Retinal pigment epithelial cell (primary cell): Measurements from ENCODE around the gene C9orf72.

Source experiments
- DNase-seq: peaks from one replicate; pipeline ENCODE4 v3.0.0-alpha.2; 2010; ENCODE audit warnings: low read depth
- H3K4me3 ChIP-seq: 2 replicates; pipeline ENCODE4 v1.5.1; 2011; ENCODE audit warnings: mild to moderate bottlenecking, low read length, control low read depth, moderate library complexity
- TF ChIP-seq, protein P1 (sequence below): conservative IDR thresholded peaks from 2 replicates; pipeline ENCODE4 v1.5.1; 2011; ENCODE audit warnings: low read depth, low read length, control low read depth, inconsistent platforms

Gene C9orf72

DNA sequence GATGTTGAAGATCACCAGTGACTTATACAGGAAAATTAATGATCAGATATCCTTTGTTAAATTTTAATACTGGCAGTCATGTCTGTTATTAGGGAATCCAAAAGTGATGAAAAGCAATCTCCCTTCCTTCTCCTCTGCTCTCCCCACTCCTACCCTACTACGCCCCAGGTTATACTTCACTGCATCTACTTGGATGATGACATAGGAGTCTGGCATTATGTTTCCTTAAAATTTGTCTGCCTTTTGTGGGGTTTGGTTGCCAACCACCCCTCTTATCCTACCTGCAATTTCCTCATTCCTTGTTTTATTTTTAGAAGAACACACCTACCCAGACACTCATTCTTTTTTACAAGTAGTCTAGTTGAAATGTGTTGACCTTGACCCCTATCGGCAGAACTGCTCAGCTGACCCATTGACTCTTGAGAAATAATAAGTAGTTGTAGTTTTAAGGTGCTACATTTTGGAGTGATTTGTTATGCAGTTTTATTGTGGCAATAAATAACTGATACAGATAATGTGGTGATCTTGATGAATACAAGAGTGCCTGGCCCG, 38.5 kb downstream of the C9orf72 start:
- no peak for DNase-seq
- no peak overlapping the region for H3K4me3 ChIP-seq
- TF ChIP-seq, protein P1, sequence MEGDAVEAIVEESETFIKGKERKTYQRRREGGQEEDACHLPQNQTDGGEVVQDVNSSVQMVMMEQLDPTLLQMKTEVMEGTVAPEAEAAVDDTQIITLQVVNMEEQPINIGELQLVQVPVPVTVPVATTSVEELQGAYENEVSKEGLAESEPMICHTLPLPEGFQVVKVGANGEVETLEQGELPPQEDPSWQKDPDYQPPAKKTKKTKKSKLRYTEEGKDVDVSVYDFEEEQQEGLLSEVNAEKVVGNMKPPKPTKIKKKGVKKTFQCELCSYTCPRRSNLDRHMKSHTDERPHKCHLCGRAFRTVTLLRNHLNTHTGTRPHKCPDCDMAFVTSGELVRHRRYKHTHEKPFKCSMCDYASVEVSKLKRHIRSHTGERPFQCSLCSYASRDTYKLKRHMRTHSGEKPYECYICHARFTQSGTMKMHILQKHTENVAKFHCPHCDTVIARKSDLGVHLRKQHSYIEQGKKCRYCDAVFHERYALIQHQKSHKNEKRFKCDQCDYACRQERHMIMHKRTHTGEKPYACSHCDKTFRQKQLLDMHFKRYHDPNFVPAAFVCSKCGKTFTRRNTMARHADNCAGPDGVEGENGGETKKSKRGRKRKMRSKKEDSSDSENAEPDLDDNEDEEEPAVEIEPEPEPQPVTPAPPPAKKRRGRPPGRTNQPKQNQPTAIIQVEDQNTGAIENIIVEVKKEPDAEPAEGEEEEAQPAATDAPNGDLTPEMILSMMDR: no peak

DNA sequence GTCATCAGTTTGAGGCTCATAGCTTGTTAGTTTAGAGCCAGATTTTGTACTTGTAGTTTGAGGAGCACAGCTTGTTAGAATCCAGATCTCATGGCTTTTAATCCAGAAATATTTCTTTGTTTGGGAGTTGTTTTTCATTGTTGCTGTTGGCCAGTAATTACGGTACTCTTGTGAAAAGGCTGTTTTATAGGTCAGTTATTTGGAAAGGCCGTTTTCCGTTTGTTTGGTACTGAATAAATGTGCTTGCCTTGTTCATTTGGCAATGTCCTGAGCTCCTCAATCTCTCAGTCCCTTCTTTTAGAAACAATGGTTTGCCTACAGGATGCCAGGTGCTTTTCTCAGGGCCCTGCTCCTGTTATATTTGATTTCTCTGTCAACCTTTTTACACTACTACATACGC, 39.1 kb downstream of the C9orf72 start:
- DNase-seq: no peak
- H3K4me3 ChIP-seq: no peak overlapping the region
- TF ChIP-seq, protein P1: no peak

DNA sequence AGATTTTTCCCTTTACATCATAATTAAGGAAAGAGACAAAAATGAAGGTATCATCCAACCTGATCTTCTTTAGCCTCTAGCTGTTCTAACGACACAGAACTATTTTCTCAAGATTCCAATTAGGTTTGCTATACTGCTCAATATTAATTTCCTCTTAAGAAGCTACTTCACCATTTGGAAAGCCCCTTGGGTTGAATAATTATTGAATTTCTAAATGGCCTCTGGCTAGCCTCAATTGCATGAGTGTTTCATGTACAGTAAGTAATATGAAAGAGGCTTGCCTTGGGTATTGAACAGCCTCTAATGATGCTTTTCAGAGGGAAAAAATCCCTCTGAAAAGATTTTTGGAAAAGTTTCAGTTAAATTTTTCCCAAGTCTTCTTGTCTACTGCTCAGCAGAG, 40.0 kb downstream of the C9orf72 start:
- no peak for DNase-seq
- TF ChIP-seq, protein P1: no peak
- no peak overlapping the region for H3K4me3 ChIP-seq

DNA sequence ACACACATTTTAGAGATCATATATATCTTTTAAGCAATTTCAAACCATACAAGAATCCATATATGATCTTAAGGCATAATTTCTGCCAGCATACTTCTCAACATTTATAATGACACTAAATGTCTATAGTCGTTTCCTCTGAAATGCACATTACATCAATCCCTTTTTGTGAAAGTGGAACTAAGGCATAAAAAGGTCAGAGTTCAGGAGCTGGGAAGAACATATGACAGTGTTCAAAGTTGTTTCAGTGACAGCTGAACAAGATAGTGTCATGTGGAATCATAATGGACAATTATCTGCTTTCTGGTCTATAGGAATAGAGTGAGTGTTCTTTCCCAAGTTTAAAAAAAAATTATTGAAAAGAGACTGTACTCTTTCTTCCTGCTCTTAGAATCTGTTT, 41.2 kb downstream of the C9orf72 start:
- DNase-seq: no peak
- TF ChIP-seq, protein P1: no peak
- no peak overlapping the region for H3K4me3 ChIP-seq

DNA sequence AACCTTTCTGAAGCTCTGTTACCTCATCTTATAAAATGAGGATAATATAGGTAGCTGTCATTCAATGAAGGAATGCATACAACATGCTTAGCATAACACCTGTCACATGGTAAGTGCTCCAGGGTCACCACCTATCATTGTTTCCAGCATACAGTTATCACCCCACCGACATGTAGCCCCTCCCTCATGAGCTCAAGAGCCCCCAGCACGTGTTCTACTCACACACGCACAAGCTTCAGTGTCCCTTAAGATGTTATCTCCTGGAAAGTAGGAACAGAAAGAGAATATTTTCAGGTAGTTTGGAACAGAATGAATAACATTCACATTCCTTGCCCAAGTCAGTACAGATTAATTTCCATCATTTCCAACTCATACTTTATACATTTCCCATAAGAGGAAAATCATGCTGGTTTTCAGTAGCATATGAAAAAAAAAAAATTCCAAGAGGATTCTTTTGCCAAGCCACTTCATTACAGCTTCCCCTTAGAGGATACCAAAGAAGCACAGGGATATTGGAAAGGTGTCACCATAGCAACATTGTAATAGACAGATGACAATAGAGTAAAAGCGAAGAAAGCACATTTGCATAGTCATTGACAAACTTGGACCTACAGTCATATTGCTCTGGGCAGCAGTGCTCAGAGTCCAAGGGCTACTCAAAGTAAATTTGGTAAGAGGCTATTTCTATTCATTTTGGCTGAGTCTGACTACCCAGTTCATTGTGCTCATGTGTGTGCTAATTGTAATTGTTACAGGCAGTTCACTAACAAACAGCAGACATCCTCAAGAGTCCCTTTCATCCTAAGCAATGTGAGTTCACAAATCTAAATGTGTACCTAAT, 42.1 kb downstream of the C9orf72 start:
- H3K4me3 ChIP-seq: no peak overlapping the region
- TF ChIP-seq, protein P1: no peak
- no peak for DNase-seq

DNA sequence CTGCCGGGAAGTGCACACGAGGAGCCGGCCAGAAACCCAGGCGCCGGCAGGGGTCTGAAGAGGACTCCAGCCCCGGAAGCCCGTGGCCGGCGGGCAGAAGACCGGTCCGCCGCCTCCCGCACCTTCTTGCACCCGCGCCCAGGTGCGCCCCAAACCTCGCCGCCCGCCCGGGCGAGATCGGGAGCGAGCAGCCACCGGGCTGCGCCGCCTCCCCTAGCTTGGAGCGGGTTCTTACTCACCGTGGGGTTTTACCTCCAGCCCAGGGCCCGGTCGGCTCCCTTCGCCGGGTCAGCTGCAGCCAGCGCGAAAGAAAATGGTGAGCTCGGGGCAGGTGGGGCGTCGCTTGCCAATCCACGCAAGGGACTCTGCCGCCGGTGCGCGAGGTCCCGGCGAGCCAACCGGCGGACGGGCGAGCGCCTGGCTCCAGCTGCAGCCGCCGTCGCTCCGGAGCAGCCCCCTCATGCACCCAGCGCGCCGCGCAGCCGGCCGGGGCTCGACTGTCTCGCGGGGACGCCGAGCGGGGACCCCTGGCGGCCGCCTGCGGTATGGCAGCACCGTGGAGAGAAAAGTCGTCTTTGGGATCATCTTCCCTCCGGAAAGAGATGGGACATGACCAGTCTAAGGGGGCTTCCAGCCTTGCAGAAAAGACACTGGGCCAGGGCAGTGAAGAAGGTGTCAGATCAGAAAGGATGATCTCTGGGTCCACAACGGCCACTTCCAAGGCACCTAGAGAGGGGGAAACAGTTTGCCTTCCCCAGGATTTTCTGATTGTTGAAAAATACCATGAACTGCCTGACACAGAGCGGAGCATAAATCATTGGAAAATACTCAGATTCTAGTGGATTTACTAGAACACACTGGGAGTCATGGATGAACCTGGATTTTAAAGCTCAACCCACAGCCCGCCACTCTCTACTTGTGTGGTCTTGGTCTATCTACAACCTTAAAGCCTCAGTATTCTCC, 43.7 kb downstream of the C9orf72 start, which contains the start of gene MOB3B:
Gene MOB3B, minus strand, starts transcription at position 499 of the 963 bp plus-strand sequence. CDS start 74,264 bp downstream, outside the sequence.
- DNase-seq: peak; percentile 18
- TF ChIP-seq, protein P1: peak; percentile 80
- peak within 1 kb of the TSS; percentile 64 for H3K4me3 ChIP-seq
